Panc1 (cell line): ENCODE data around the gene NAGS. TPM values are rescaled to one million over a fixed set of nuclear protein-coding genes. Genes with fewer than 3 reads are reported as not detected.

Experiments
- ATAC-seq: fragments of 200-7000 bp; cut with Tn5 transposase; 2 replicates; pipeline ENCODE4 v1.9.1; 2020; ENCODE audit warnings: mild to moderate bottlenecking, moderate library complexity
- BruUV-seq: library from RNA; stranded (reverse); fragments of 400-500 nt; replicated peaks from 2 replicates; lab custom pipeline; 2021; lab: Mats Ljungman, UMichigan
- CTCF ChIA-PET: fragments of 300-600 bp; sonication (Branson Sonifier 250); formaldehyde crosslinking; loops from one replicate; lab custom pipeline; 2022; ENCODE audit warnings: antibody characterized with exemption; lab: Charles Lee
- POLR2A ChIA-PET: fragments of 300-600 bp; sonication (Branson Sonifier 250); formaldehyde crosslinking; loops from one replicate; lab custom pipeline; 2022; ENCODE audit warnings: antibody characterized with exemption; lab: Charles Lee
- DNase-seq: peaks from one replicate; pipeline ENCODE4 v3.0.0-alpha.2; 2010; ENCODE audit warnings: low read depth, low spot score
- H3K27ac ChIP-seq: 2 replicates; pipeline ENCODE4 v1.5.1; 2011; ENCODE audit warnings: mild to moderate bottlenecking, low read length, inconsistent platforms
- H3K27me3 ChIP-seq: fragments of 200-500 bp; sonication (Bioruptor generic); 2 replicates; pipeline ENCODE4 v1.6.0; 2014; ENCODE audit warnings: low read length, inconsistent platforms; ENCODE audit not compliant: control insufficient read depth, insufficient read depth
- H3K36me3 ChIP-seq: fragments of 200-500 bp; sonication (Bioruptor generic); 2 replicates; pipeline ENCODE4 v1.5.1; 2014; ENCODE audit warnings: inconsistent platforms, mild to moderate bottlenecking, low read length, moderate library complexity; ENCODE audit not compliant: control insufficient read depth, insufficient read depth
- H3K4me1 ChIP-seq: 2 replicates; pipeline ENCODE4 v1.5.1; 2011; ENCODE audit warnings: inconsistent platforms, mild to moderate bottlenecking, low read length, moderate library complexity; ENCODE audit not compliant: control insufficient read depth, insufficient read depth
- H3K4me3 ChIP-seq, 2 experiments: 2 replicates each; pipeline ENCODE4 v1.5.1; 2011 to 2012; ENCODE audit warnings: low read depth in 2 of 2, low read length in 2 of 2, mild to moderate bottlenecking in 2 of 2, inconsistent platforms in 1 of 2, moderate library complexity in 1 of 2
- H3K9me3 ChIP-seq: fragments of 200-500 bp; sonication (Bioruptor generic); 2 replicates; pipeline ENCODE4 v1.5.1; 2014; ENCODE audit warnings: low read depth, mild to moderate bottlenecking, inconsistent platforms, low read length, moderate library complexity; ENCODE audit not compliant: control insufficient read depth, insufficient read depth
- POLR2AphosphoS5 ChIP-seq: IDR thresholded peaks from 2 replicates; pipeline ENCODE4 v1.6.1; 2012; ENCODE audit warnings: mild to moderate bottlenecking, low read depth, low read length, moderate library complexity
- REST ChIP-seq, 2 experiments: IDR thresholded peaks; 2 replicates each; pipeline ENCODE4 v1.6.1; 2011 to 2012; ENCODE audit warnings: low read depth in 2 of 2, control low read depth in 1 of 2, low read length in 1 of 2, mild to moderate bottlenecking in 1 of 2, moderate library complexity in 1 of 2; ENCODE audit not compliant: insufficient read depth in 1 of 2
- SIN3A ChIP-seq: IDR thresholded peaks from 2 replicates; pipeline ENCODE4 v1.6.1; 2012; ENCODE audit warnings: low read depth, mild to moderate bottlenecking, low read length, moderate library complexity, borderline replicate concordance; ENCODE audit not compliant: insufficient read depth
- TCF7L2 ChIP-seq: IDR thresholded peaks from 2 replicates; pipeline ENCODE4 v1.6.1; 2011; ENCODE audit warnings: mild to moderate bottlenecking, low read depth, low read length, inconsistent platforms
- in situ Hi-C: cut with HindIII; loops from 2 replicates; pipeline ENCODE4 v1.10.0; 2016; ENCODE audit warnings: low sequenced_read_pairs, low pct_unique_long_range_greater_than_20kb
- intact Hi-C: fragments of 100-400 bp; cut with micrococcal nuclease; formaldehyde crosslinking; loops from one replicate; pipeline ENCODE4 v1.10.0; 2022; ENCODE audit not compliant: unreplicated experiment
- total RNA-seq: library from RNA; stranded (reverse); gene quantifications from one replicate; pipeline ENCODE4 v1.2.1, GENCODE V29; 2021; ENCODE audit not compliant: unreplicated experiment
- TF ChIP-seq, protein P1 (sequence below): fragments of 450-650 bp; IDR thresholded peaks from 2 replicates; pipeline ENCODE4 v1.5.1; 2017; ENCODE audit warnings: mild to moderate bottlenecking

NAGS gene
- total RNA-seq, 1 experiment from 2014 or later = 2.7 TPM

DNA sequence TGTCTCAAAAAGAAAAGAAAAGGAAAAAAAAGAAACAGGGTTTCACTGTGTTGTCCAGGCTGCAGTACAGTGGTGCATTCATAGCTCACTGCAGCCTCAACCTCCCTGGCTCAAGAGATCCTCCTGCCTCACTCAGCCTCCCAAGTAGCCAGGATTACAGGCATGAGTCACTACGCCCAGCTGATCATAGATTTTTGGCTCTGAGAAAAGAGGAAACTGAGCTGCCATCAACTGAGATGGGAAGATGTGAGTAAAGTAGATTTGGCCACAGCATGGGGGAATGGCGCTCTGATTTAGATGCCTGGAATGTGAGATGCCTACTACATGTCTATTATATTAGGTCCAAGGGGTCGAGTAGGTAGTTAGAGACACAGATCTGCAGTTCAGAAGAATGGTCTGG is 5.9 kb upstream of the NAGS start:
- Histone ChIP-seq H3K9me3 (no peaks in the 10 kb centered on the region), H3K4me3 (no peak overlapping the region), H3K27ac (no peak overlapping the region), H3K4me1 (no peaks in the 10 kb centered on the region; the same call in 1 of the 2 replicates), H3K27me3 (no peaks in the 10 kb centered on the region), H3K36me3 (no peaks in the 10 kb centered on the region)
- CTCF ChIA-PET = no interaction called here
- POLR2A ChIA-PET = interaction anchor here (0.6 kb wide), 1 partner anchor 209 kb away, joined by 3 read pairs; no protein-coding TSS in a partner anchor
- TF ChIP-seq POLR2AphosphoS5 (no peak), REST (IDR thresholded peaks at IDR 0.05; ENCODE audit: insufficient read depth in 1 of 2, low read depth in 2 of 2, low read length in 1 of 2) (no peak), SIN3A (no peak), TCF7L2 (no peak)
- TF ChIP-seq, protein P1, sequence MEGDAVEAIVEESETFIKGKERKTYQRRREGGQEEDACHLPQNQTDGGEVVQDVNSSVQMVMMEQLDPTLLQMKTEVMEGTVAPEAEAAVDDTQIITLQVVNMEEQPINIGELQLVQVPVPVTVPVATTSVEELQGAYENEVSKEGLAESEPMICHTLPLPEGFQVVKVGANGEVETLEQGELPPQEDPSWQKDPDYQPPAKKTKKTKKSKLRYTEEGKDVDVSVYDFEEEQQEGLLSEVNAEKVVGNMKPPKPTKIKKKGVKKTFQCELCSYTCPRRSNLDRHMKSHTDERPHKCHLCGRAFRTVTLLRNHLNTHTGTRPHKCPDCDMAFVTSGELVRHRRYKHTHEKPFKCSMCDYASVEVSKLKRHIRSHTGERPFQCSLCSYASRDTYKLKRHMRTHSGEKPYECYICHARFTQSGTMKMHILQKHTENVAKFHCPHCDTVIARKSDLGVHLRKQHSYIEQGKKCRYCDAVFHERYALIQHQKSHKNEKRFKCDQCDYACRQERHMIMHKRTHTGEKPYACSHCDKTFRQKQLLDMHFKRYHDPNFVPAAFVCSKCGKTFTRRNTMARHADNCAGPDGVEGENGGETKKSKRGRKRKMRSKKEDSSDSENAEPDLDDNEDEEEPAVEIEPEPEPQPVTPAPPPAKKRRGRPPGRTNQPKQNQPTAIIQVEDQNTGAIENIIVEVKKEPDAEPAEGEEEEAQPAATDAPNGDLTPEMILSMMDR = no peak
- DNase-seq = no peak
- in situ Hi-C loops (no loop called here), intact Hi-C loops (no loop called here)
- BruUV-seq = no TSS peak
- no peak for ATAC-seq

GRCh38 chr17:43999024-43999423 is 5.4 kb upstream of the NAGS start:
- no peaks in the 10 kb centered on the region for H3K27me3 ChIP-seq
- TF ChIP-seq REST (IDR thresholded peaks at IDR 0.05; ENCODE audit: insufficient read depth in 1 of 2, low read depth in 2 of 2, low read length in 1 of 2) (no peak), SIN3A (no peak), TCF7L2 (no peak), POLR2AphosphoS5 (no peak)
- TF ChIP-seq, protein P1 = no peak
- no peaks in the 10 kb centered on the region for H3K9me3 ChIP-seq
- H3K4me3 ChIP-seq = no peak overlapping the region
- no peaks in the 10 kb centered on the region; the same call in 1 of the 2 replicates for H3K4me1 ChIP-seq
- ATAC-seq = no peak
- ChIA-PET CTCF (no interaction called here), POLR2A (interaction anchor here (0.6 kb wide), 1 partner anchor 209 kb away, joined by 3 read pairs; no protein-coding TSS in a partner anchor)
- no TSS peak for BruUV-seq
- no peaks in the 10 kb centered on the region for H3K36me3 ChIP-seq
- intact Hi-C loops = no loop called here
- in situ Hi-C loops = no loop called here
- no peak overlapping the region for H3K27ac ChIP-seq
- DNase-seq = no peak
